Kidney epithelial cell (primary cell): ENCODE results near the gene UMPS. TPM values are rescaled to one million over a fixed set of nuclear protein-coding genes. Genes with fewer than 3 reads are reported as not detected.

Experiments
- DNase-seq: peaks from one replicate; pipeline ENCODE4 v3.0.0-alpha.2; 2010; ENCODE audit warnings: low read depth
- H3K27me3 ChIP-seq: 2 replicates; pipeline ENCODE4 v1.6.0; 2011; ENCODE audit warnings: low read length; ENCODE audit not compliant: control insufficient read depth, insufficient read depth
- H3K36me3 ChIP-seq: 2 replicates; pipeline ENCODE4 v1.5.1; 2011; ENCODE audit warnings: low read length; ENCODE audit not compliant: control insufficient read depth, insufficient read depth
- H3K4me3 ChIP-seq: 2 replicates; pipeline ENCODE4 v1.5.1; 2011; ENCODE audit warnings: low read depth, mild to moderate bottlenecking, control low read depth, low read length
- CTCF ChIP-seq: IDR thresholded peaks from 2 replicates; pipeline ENCODE4 v1.5.1; 2011; ENCODE audit warnings: mild to moderate bottlenecking, moderate library complexity, low read length, control low read depth, inconsistent platforms; ENCODE audit not compliant: insufficient read depth, poor library complexity, severe bottlenecking
- total RNA-seq: library from RNA; depleted of rRNA; stranded (reverse); fragments of >200 nt; gene quantifications from 2 replicates; pipeline ENCODE4 v1.2.3, GENCODE V29; 2015

Gene UMPS
- total RNA-seq, 1 donor from 2014 or later = 36.0 TPM

DNA sequence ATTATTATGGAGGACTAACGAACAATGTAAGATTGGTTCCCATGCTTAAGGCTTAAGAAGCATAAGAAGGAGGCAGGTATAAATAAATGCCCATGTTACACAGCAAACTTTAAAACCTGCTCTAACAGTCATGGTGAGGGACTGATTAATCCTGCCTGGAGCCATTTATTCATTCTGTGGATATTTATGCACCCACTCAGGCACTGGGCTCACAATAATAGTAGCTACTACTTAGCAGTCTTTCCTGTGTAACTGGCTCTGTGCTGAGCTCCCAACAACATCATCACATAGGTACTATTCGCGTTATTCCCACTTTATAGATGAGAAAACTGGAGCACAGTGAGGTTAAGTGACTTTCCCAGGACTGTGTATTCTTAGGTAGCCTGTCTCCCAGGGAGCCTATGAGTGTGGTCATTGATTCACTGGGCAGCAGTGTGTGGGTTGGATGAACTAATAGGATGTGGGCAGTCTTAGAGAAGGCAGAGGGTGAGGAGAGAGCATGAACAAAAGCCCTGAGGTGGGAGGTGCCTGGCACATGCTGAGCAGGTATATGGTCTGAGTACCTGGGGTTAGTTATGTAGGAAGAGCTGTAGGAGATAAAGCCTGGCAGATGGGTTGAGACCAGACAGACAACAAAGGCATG is 44.1 kb upstream of the UMPS start:
- Histone ChIP-seq H3K36me3 (no peaks in the 10 kb centered on the region), H3K27me3 (no peaks in the 10 kb centered on the region), H3K4me3 (no peak overlapping the region)
- no peak for TF ChIP-seq CTCF
- DNase-seq = no peak

GRCh38 chr3:124688581-124689454 is 41.4 kb upstream of the UMPS start:
- Histone ChIP-seq H3K4me3 (no peak overlapping the region), H3K36me3 (no peaks in the 10 kb centered on the region), H3K27me3 (no peaks in the 10 kb centered on the region)
- peak; percentile 34 for DNase-seq
- TF ChIP-seq CTCF = peak; percentile 80

- Histone ChIP-seq H3K27me3 (no peaks in the 10 kb centered on the region), H3K36me3 (no peaks in the 10 kb centered on the region), H3K4me3 (no peak overlapping the region)
- no peak for DNase-seq
- no peak for TF ChIP-seq CTCF
These were observed 38.7 kb upstream of the UMPS start for GRCh38 chr3:124691599-124691998.

- DNase-seq = no peak
- TF ChIP-seq CTCF = no peak
- Histone ChIP-seq H3K27me3 (no peaks in the 10 kb centered on the region), H3K36me3 (no peaks in the 10 kb centered on the region), H3K4me3 (no peak overlapping the region)
These were observed 35.8 kb upstream of the UMPS start for GRCh38 chr3:124694486-124694885.

DNA sequence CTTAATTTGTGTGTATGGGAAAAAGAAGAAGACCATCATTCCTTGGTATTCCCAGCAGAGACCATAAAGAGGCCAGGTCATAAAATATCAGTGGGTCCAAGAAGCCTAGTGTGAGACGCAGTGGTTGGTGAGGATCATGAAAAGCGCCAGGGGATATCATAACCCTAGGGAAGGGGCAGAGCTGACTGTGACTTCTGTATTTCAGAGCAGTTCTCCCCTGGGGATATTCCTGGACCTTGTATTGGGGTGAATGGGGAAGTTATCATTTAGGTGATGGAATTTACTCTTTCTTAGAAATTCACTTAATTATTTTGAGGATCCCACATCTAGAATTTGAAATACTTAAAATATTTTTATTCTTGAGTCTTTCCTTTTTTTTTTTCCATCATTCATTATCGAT is 34.9 kb upstream of the UMPS start:
- H3K4me3 ChIP-seq = no peak overlapping the region
- TF ChIP-seq CTCF = no peak
- DNase-seq = no peak
- H3K27me3 ChIP-seq = no peaks in the 10 kb centered on the region
- H3K36me3 ChIP-seq = no peaks in the 10 kb centered on the region
